ENCODE measurements around the gene PSAPL1.

Gene PSAPL1

GRCh38 chr4:7396186-7396910, 38.4 kb downstream of the PSAPL1 start:
- Mint-ChIP-seq H3K4me3 (no peak overlapping the region), H3K36me3 (no peaks in the 10 kb centered on the region), H3K27ac (no peak overlapping the region), H3K27me3 (peaks cover 10% of the 10 kb centered on the region), H3K4me1 (no peaks in the 10 kb centered on the region), H3K9me3 (peaks cover 8% of the 10 kb centered on the region)
- ATAC-seq (ENCODE audit: low read depth) (no peak), DNase-seq (ENCODE audit: low spot score in 2 of 2) (no peak)

GRCh38 chr4:7395645-7396044, 39.1 kb downstream of the PSAPL1 start:
- Mint-ChIP-seq H3K4me1 (no peaks in the 10 kb centered on the region), H3K9me3 (peaks cover 3% of the 10 kb centered on the region), H3K36me3 (no peaks in the 10 kb centered on the region), H3K27me3 (peaks cover 7% of the 10 kb centered on the region), H3K4me3 (no peak overlapping the region), H3K27ac (no peak overlapping the region)
- ATAC-seq (ENCODE audit: low read depth): no peak
- no peak for DNase-seq (ENCODE audit: low spot score in 2 of 2)

GRCh38 chr4:7394681-7395451, 39.9 kb downstream of the PSAPL1 start:
- no peak for DNase-seq (ENCODE audit: low spot score in 2 of 2)
- H3K36me3 Mint-ChIP-seq: no peaks in the 10 kb centered on the region
- no peaks in the 10 kb centered on the region for H3K9me3 Mint-ChIP-seq
- H3K4me3 Mint-ChIP-seq: no peak overlapping the region
- no peak for ATAC-seq (ENCODE audit: low read depth)
- peaks cover 5% of the 10 kb centered on the region for H3K27me3 Mint-ChIP-seq
- H3K4me1 Mint-ChIP-seq: no peaks in the 10 kb centered on the region
- H3K27ac Mint-ChIP-seq: no peak overlapping the region

- ATAC-seq (ENCODE audit: low read depth) (no peak), DNase-seq (ENCODE audit: low spot score in 2 of 2) (no peak)
- Mint-ChIP-seq H3K4me1 (no peaks in the 10 kb centered on the region), H3K36me3 (no peaks in the 10 kb centered on the region), H3K4me3 (no peak overlapping the region), H3K27ac (no peak overlapping the region), H3K9me3 (no peaks in the 10 kb centered on the region), H3K27me3 (peaks cover 5% of the 10 kb centered on the region)
Observed at GRCh38 chr4:7393601-7394575, 40.8 kb downstream of the PSAPL1 start.

- H3K36me3 Mint-ChIP-seq: no peaks in the 10 kb centered on the region
- ATAC-seq (ENCODE audit: low read depth) (no peak), DNase-seq (ENCODE audit: low spot score in 2 of 2) (no peak)
- no peak overlapping the region for H3K4me3 Mint-ChIP-seq
- peaks cover 1% of the 10 kb centered on the region for H3K9me3 Mint-ChIP-seq
- no peak overlapping the region for H3K27ac Mint-ChIP-seq
- peaks cover 5% of the 10 kb centered on the region for H3K27me3 Mint-ChIP-seq
- peaks cover under 1% of the 10 kb centered on the region for H3K4me1 Mint-ChIP-seq
Observed at GRCh38 chr4:7392438-7393421, 42.0 kb downstream of the PSAPL1 start.

- Mint-ChIP-seq H3K4me3 (no peak overlapping the region), H3K4me1 (peaks cover 6% of the 10 kb centered on the region), H3K27ac (no peak overlapping the region), H3K27me3 (peaks cover 5% of the 10 kb centered on the region), H3K9me3 (peaks cover 6% of the 10 kb centered on the region), H3K36me3 (no peaks in the 10 kb centered on the region)
- ATAC-seq (ENCODE audit: low read depth) (no peak), DNase-seq (ENCODE audit: low spot score in 2 of 2) (no peak)
Observed at GRCh38 chr4:7391637-7392437, 42.9 kb downstream of the PSAPL1 start.

- peaks cover 5% of the 10 kb centered on the region for H3K27me3 Mint-ChIP-seq
- no peak overlapping the region for H3K27ac Mint-ChIP-seq
- H3K4me1 Mint-ChIP-seq: peaks cover 6% of the 10 kb centered on the region
- DNase-seq (ENCODE audit: low spot score in 2 of 2): no peak
- no peaks in the 10 kb centered on the region for H3K36me3 Mint-ChIP-seq
- peaks cover 6% of the 10 kb centered on the region for H3K9me3 Mint-ChIP-seq
- H3K4me3 Mint-ChIP-seq: no peak overlapping the region
- ATAC-seq (ENCODE audit: low read depth): no peak
Observed at GRCh38 chr4:7390906-7391636, 43.7 kb downstream of the PSAPL1 start.

GRCh38 chr4:7390336-7390735, 44.4 kb downstream of the PSAPL1 start:
- Mint-ChIP-seq H3K27ac (no peak overlapping the region), H3K36me3 (no peaks in the 10 kb centered on the region), H3K4me1 (peaks cover 6% of the 10 kb centered on the region), H3K27me3 (peaks cover 5% of the 10 kb centered on the region), H3K9me3 (peaks cover 6% of the 10 kb centered on the region), H3K4me3 (no peak overlapping the region)
- DNase-seq (ENCODE audit: low spot score in 2 of 2) (no peak), ATAC-seq (ENCODE audit: low read depth) (no peak)

- Mint-ChIP-seq H3K36me3 (no peaks in the 10 kb centered on the region), H3K4me1 (peaks cover 6% of the 10 kb centered on the region), H3K27ac (no peak overlapping the region), H3K9me3 (peaks cover 6% of the 10 kb centered on the region), H3K27me3 (peaks cover 5% of the 10 kb centered on the region), H3K4me3 (no peak overlapping the region)
- no peak for ATAC-seq (ENCODE audit: low read depth)
- DNase-seq (ENCODE audit: low spot score in 2 of 2): no peak
Observed at GRCh38 chr4:7389719-7390118, 45.0 kb downstream of the PSAPL1 start.

GRCh38 chr4:7389101-7389701, 45.5 kb downstream of the PSAPL1 start:
- Mint-ChIP-seq H3K9me3 (peaks cover 6% of the 10 kb centered on the region), H3K27me3 (peaks cover 4% of the 10 kb centered on the region), H3K36me3 (no peaks in the 10 kb centered on the region), H3K4me1 (peaks cover 6% of the 10 kb centered on the region), H3K27ac (no peak overlapping the region), H3K4me3 (no peak overlapping the region)
- DNase-seq (ENCODE audit: low spot score in 2 of 2) (no peak), ATAC-seq (ENCODE audit: low read depth) (no peak)

- peaks cover 4% of the 10 kb centered on the region for H3K27me3 Mint-ChIP-seq
- H3K27ac Mint-ChIP-seq: no peak overlapping the region
- H3K36me3 Mint-ChIP-seq: no peaks in the 10 kb centered on the region
- peaks cover 6% of the 10 kb centered on the region for H3K9me3 Mint-ChIP-seq
- peaks cover 6% of the 10 kb centered on the region for H3K4me1 Mint-ChIP-seq
- DNase-seq (ENCODE audit: low spot score in 2 of 2) (no peak), ATAC-seq (ENCODE audit: low read depth) (no peak)
- H3K4me3 Mint-ChIP-seq: no peak overlapping the region
Observed at GRCh38 chr4:7388627-7389026, 46.1 kb downstream of the PSAPL1 start.

- DNase-seq (ENCODE audit: low spot score in 2 of 2) (no peak), ATAC-seq (ENCODE audit: low read depth) (no peak)
- no peak overlapping the region for H3K27ac Mint-ChIP-seq
Observed at GRCh38 chr4:7387925-7388324, 46.8 kb downstream of the PSAPL1 start.

More at GRCh38 chr4:7387925-7388324, 46.8 kb downstream of the PSAPL1 start:
- H3K36me3 Mint-ChIP-seq: no peaks in the 10 kb centered on the region
- H3K4me3 Mint-ChIP-seq: no peak overlapping the region
- peaks cover 6% of the 10 kb centered on the region for H3K9me3 Mint-ChIP-seq
- H3K4me1 Mint-ChIP-seq: peaks cover 6% of the 10 kb centered on the region
- H3K27me3 Mint-ChIP-seq: peaks cover 4% of the 10 kb centered on the region
